Caco-2 (cell line): Measurements from ENCODE around the gene ATXN7L1. TPM values are rescaled to one million over a fixed set of nuclear protein-coding genes. Genes with fewer than 3 reads are reported as not detected.

Experiments used
- BruUV-seq: library from RNA; stranded (reverse); fragments of 400-500 nt; replicated peaks from 2 replicates; lab custom pipeline; 2021; lab: Mats Ljungman, UMichigan
- CTCF ChIA-PET: fragments of 300-600 bp; sonication (Branson Sonifier 250); formaldehyde crosslinking; loops from one replicate; lab custom pipeline; 2022; ENCODE audit warnings: antibody characterized with exemption; lab: Charles Lee
- POLR2A ChIA-PET: fragments of 300-600 bp; sonication (Branson Sonifier 250); formaldehyde crosslinking; loops from one replicate; lab custom pipeline; 2022; ENCODE audit warnings: antibody characterized with exemption; lab: Charles Lee
- DNase-seq, 2 experiments: peaks; one replicate each; pipeline versions ENCODE4 v3.0.0 to v3.0.0-alpha.2; 2020 to 2022
- H3K27me3 ChIP-seq: replicated peaks from 2 replicates; pipeline ENCODE4 v1.6.0; 2011; ENCODE audit warnings: low read length; ENCODE audit not compliant: control insufficient read depth, insufficient read depth
- H3K36me3 ChIP-seq: 2 replicates; pipeline ENCODE4 v1.5.1; 2011; ENCODE audit warnings: low read length; ENCODE audit not compliant: control insufficient read depth, insufficient read depth
- H3K4me1 ChIP-seq: fragments of 250-450 bp; sonication (Bioruptor Pico); 2 replicates; pipeline ENCODE4 v1.5.1; 2020; ENCODE audit warnings: mild to moderate bottlenecking
- H3K4me3 ChIP-seq: 2 replicates; pipeline ENCODE4 v1.5.1; 2011; ENCODE audit warnings: low read depth, mild to moderate bottlenecking, control low read depth, low read length
- H3K9me3 ChIP-seq: fragments of 250-450 bp; sonication (Bioruptor Pico); 2 replicates; pipeline ENCODE4 v1.5.1; 2020; ENCODE audit warnings: mild to moderate bottlenecking, moderate library complexity
- H3K27ac Mint-ChIP-seq: one replicate; pipeline ENCODE4 v1.8.0; 2022; ENCODE audit warnings: mixed read lengths; ENCODE audit not compliant: unreplicated experiment
- H3K27me3 Mint-ChIP-seq: one replicate; pipeline ENCODE4 v1.8.0; 2022; ENCODE audit warnings: mixed read lengths; ENCODE audit not compliant: insufficient read depth, unreplicated experiment
- H3K36me3 Mint-ChIP-seq: one replicate; pipeline ENCODE4 v1.8.0; 2022; ENCODE audit warnings: mild to moderate bottlenecking, mixed read lengths; ENCODE audit not compliant: insufficient read depth, unreplicated experiment
- H3K4me1 Mint-ChIP-seq: one replicate; pipeline ENCODE4 v1.8.0; 2022; ENCODE audit warnings: low read depth, mixed read lengths; ENCODE audit not compliant: unreplicated experiment
- H3K4me3 Mint-ChIP-seq: one replicate; pipeline ENCODE4 v1.8.0; 2022; ENCODE audit warnings: mild to moderate bottlenecking, moderate library complexity, mixed read lengths; ENCODE audit not compliant: unreplicated experiment
- H3K9me3 Mint-ChIP-seq: one replicate; pipeline ENCODE4 v1.8.0; 2022; ENCODE audit warnings: mixed read lengths; ENCODE audit not compliant: unreplicated experiment
- CTCF ChIP-seq, 2 experiments: fragments of 200-600 bp in 1 of 2; IDR thresholded peaks; 1 replicate in 1 of 2; 2 replicates in 1 of 2; pipeline versions ENCODE4 v1.5.1 to v1.8.0; 2011 to 2022; ENCODE audit warnings: antibody characterized with exemption in 1 of 2, control low read depth in 1 of 2, inconsistent platforms in 1 of 2, low read depth in 1 of 2, low read length in 1 of 2, mild to moderate bottlenecking in 1 of 2, moderate library complexity in 1 of 2; ENCODE audit not compliant: insufficient read depth in 1 of 2, severe bottlenecking in 1 of 2, unreplicated experiment in 1 of 2
- intact Hi-C: fragments of 100-400 bp; cut with micrococcal nuclease; formaldehyde crosslinking; loops from one replicate; pipeline ENCODE4 v1.10.0; 2022; ENCODE audit not compliant: unreplicated experiment
- total RNA-seq: library from RNA; stranded (reverse); gene quantifications from 2 replicates; pipeline ENCODE4 v1.2.3, GENCODE V29; 2022

The ATXN7L1 gene
- total RNA-seq, 1 experiment from 2014 or later: 14.1 TPM

GRCh38 chr7:105786520-105787470, 89.6 kb downstream of the ATXN7L1 start:
- H3K9me3 Mint-ChIP-seq: no peaks in the 10 kb centered on the region
- BruUV-seq: no TSS peak
- POLR2A ChIA-PET: no interaction called here
- peaks cover 5% of the 10 kb centered on the region for H3K36me3 Mint-ChIP-seq
- Histone ChIP-seq H3K4me3 (no peak overlapping the region), H3K4me1 (peaks cover 8% of the 10 kb centered on the region), H3K36me3 (no peaks in the 10 kb centered on the region), H3K9me3 (no peaks in the 10 kb centered on the region), H3K27me3 (no peaks in the 10 kb centered on the region)
- intact Hi-C loops: no loop called here
- H3K27me3 Mint-ChIP-seq: no peaks in the 10 kb centered on the region
- H3K27ac Mint-ChIP-seq: no peak overlapping the region
- CTCF ChIA-PET: no interaction called here
- peaks cover 22% of the 10 kb centered on the region for H3K4me1 Mint-ChIP-seq
- no peak for TF ChIP-seq CTCF (IDR thresholded peaks at IDR 0.05; ENCODE audit: insufficient read depth in 1 of 2, low read depth in 1 of 2, low read length in 1 of 2, severe bottlenecking in 1 of 2, unreplicated experiment in 1 of 2)
- H3K4me3 Mint-ChIP-seq: no peak overlapping the region
- DNase-seq: peak in 1 of 2 experiments; percentile 56

GRCh38 chr7:105782391-105783042, 93.9 kb downstream of the ATXN7L1 start:
- peaks cover 2% of the 10 kb centered on the region; the same call in 1 of the 2 replicates for H3K4me1 ChIP-seq
- no peaks in the 10 kb centered on the region for H3K9me3 ChIP-seq
- no TSS peak for BruUV-seq
- Mint-ChIP-seq H3K4me1 (peaks cover 5% of the 10 kb centered on the region), H3K27ac (no peak overlapping the region), H3K27me3 (no peaks in the 10 kb centered on the region), H3K36me3 (no peaks in the 10 kb centered on the region), H3K4me3 (no peak overlapping the region), H3K9me3 (no peaks in the 10 kb centered on the region)
- intact Hi-C loops: no loop called here
- TF ChIP-seq CTCF (IDR thresholded peaks at IDR 0.05; ENCODE audit: insufficient read depth in 1 of 2, low read depth in 1 of 2, low read length in 1 of 2, severe bottlenecking in 1 of 2, unreplicated experiment in 1 of 2): no peak
- no peak for DNase-seq
- no peak overlapping the region for H3K4me3 ChIP-seq
- H3K36me3 ChIP-seq: no peaks in the 10 kb centered on the region
- POLR2A ChIA-PET: no interaction called here
- CTCF ChIA-PET: no interaction called here
- no peaks in the 10 kb centered on the region for H3K27me3 ChIP-seq

DNA sequence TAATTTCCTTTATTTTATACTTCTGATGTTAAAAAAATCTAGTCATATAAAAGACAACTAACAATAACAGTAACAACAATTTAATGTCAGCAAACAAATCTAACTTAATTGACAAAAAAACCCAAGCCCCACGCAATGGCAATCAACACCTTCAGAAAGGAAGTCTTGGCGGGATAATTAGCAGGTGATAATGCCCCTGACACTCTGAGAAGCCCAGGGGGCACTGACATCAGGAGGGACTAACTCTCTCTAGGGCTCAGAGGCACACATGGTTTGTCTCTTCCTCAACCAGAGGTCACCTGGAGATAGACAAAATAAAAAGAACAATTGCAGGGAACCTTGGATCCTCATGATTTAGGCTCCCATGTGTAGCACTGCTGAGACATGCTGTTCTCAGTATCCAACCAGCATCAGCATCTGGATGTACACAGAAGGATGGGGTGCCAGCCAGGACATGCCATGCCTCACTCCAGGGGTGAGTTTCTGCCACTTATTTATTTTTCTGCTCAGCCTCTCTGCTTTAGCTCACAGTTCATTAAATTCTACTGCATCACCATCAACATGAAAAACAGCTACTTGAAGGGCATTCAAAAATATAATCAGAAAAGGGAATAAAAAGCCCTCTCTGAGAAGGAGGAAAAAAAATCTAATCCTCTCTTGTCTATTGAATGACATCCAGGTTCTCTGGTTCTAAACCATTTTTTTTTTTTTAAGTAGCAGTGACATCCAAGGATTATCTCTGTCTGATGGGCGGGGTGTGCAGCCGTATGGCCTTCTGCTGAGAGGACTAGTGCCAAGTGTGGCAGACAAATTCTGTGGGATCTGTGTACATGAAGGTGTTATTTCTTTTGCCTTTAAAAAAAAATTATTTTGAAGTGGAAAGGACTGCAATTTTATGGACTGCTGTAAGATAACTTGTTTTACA, 96.3 kb downstream of the ATXN7L1 start:
- BruUV-seq: no TSS peak
- H3K27me3 Mint-ChIP-seq: no peaks in the 10 kb centered on the region
- Histone ChIP-seq H3K9me3 (no peaks in the 10 kb centered on the region), H3K27me3 (no peaks in the 10 kb centered on the region), H3K4me3 (no peak overlapping the region), H3K4me1 (peaks cover 10% of the 10 kb centered on the region), H3K36me3 (no peaks in the 10 kb centered on the region)
- POLR2A ChIA-PET: no interaction called here
- H3K36me3 Mint-ChIP-seq: no peaks in the 10 kb centered on the region
- intact Hi-C loops: no loop called here
- H3K4me1 Mint-ChIP-seq: peaks cover 6% of the 10 kb centered on the region
- no peaks in the 10 kb centered on the region for H3K9me3 Mint-ChIP-seq
- no peak for TF ChIP-seq CTCF (IDR thresholded peaks at IDR 0.05; ENCODE audit: insufficient read depth in 1 of 2, low read depth in 1 of 2, low read length in 1 of 2, severe bottlenecking in 1 of 2, unreplicated experiment in 1 of 2)
- H3K27ac Mint-ChIP-seq: no peak overlapping the region
- no peak overlapping the region for H3K4me3 Mint-ChIP-seq
- CTCF ChIA-PET: no interaction called here
- no peak for DNase-seq
